Smooth muscle cell (in vitro differentiated cells): ENCODE results near the gene DOCK4. TPM values are rescaled to one million over a fixed set of nuclear protein-coding genes. Genes with fewer than 3 reads are reported as not detected.

Source experiments
- DNase-seq: peaks from one replicate; lab custom pipeline; 2025; ENCODE audit not compliant: unreplicated experiment; lab: John Stamatoyannopoulos, UW
- H2AFZ ChIP-seq: fragments of 200-600 bp; sonication (generic); 2 replicates; pipeline ENCODE4 v1.6.0; 2016; ENCODE audit warnings: antibody characterized with exemption, low read depth, mild to moderate bottlenecking
- H3F3A ChIP-seq: fragments of 200-600 bp; sonication (generic); 2 replicates; pipeline ENCODE4 v1.6.0; 2017; ENCODE audit warnings: antibody characterized with exemption, low read depth
- H3K27ac ChIP-seq: fragments of 200-600 bp; sonication (generic); 2 replicates; pipeline ENCODE4 v1.5.1; 2016; ENCODE audit warnings: low read depth, mild to moderate bottlenecking
- H3K27me3 ChIP-seq: fragments of 200-600 bp; sonication (generic); 2 replicates; pipeline ENCODE4 v1.6.1; 2016; ENCODE audit warnings: low read depth, mild to moderate bottlenecking
- H3K36me3 ChIP-seq: fragments of 200-600 bp; sonication (generic); 2 replicates; pipeline ENCODE4 v1.5.1; 2016; ENCODE audit warnings: low read depth
- H3K4me1 ChIP-seq: fragments of 200-600 bp; sonication (generic); 2 replicates; pipeline ENCODE4 v1.5.1; 2016; ENCODE audit warnings: low read depth
- H3K4me2 ChIP-seq: fragments of 200-600 bp; sonication (generic); 2 replicates; pipeline ENCODE4 v1.6.0; 2016; ENCODE audit warnings: mild to moderate bottlenecking
- H3K4me3 ChIP-seq: fragments of 200-600 bp; sonication (generic); 2 replicates; pipeline ENCODE4 v1.5.1; 2016; ENCODE audit warnings: mild to moderate bottlenecking
- H3K79me2 ChIP-seq: fragments of 200-600 bp; sonication (generic); 2 replicates; pipeline ENCODE4 v1.6.0; 2016; ENCODE audit warnings: low read depth, mild to moderate bottlenecking
- H3K9ac ChIP-seq: fragments of 200-600 bp; sonication (generic); 2 replicates; pipeline ENCODE4 v1.6.0; 2016; ENCODE audit warnings: low read depth
- H3K9me3 ChIP-seq: fragments of 200-600 bp; sonication (generic); replicated peaks from 2 replicates; pipeline ENCODE4 v1.5.1; 2016; ENCODE audit warnings: low read depth
- H4K20me1 ChIP-seq: fragments of 200-600 bp; sonication (generic); 2 replicates; pipeline ENCODE4 v1.6.0; 2016; ENCODE audit warnings: low read depth
- WGBS: methylation state at CpG from one replicate; pipeline ENCODE4 v1.1.7; 2016; ENCODE audit warnings: low lambda C conversion rate; 5-methylcytosine and 5-hydroxymethylcytosine counted together
- polyA plus RNA-seq: library from polyadenylated mRNA; unstranded; fragments of >200 nt; fragmentation: Nextera tagmentation; extraction: Ambion mirVana; gene quantifications from 2 replicates; pipeline ENCODE4 v1.2.1, GENCODE V29; 2016
- total RNA-seq: library from RNA; depleted of rRNA; stranded (reverse); fragments of >200 nt; gene quantifications from 2 replicates; pipeline ENCODE4 v1.2.3, GENCODE V29; 2014
- TF ChIP-seq, protein P1 (sequence below): fragments of 200-600 bp; sonication (generic); IDR thresholded peaks from 2 replicates; pipeline ENCODE4 v1.5.1; 2017; ENCODE audit warnings: borderline replicate concordance, mild to moderate bottlenecking, antibody characterized with exemption; ENCODE audit not compliant: insufficient read depth, poor library complexity, severe bottlenecking

The DOCK4 gene
- total and polyA plus RNA-seq, 2 experiments from 2014 or later: 7.4 to 20.5 TPM

DNA sequence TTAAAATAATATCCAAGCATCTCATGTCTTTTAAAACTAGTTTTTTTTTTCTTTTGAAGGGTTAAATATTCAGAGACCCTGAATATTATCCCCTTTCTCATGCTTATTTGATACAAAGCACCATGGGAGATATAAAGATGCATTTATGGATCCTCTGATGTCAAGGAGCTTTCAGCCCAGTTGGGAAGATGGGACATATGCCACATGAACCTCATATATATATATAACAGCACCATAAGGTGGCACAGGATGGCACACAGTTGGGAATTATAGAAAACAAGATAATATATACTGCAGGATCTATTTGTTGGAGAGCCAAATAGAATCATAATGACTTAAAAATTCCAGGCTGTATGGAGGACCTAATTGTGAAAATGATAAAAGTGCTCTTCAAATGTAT is 458.5 kb downstream of the DOCK4 start:
- Histone ChIP-seq H4K20me1 (no peaks in the 10 kb centered on the region), H2AFZ (no peak overlapping the region), H3K79me2 (no peaks in the 10 kb centered on the region)

GRCh38 chr7:111746950-111747349 is 459.2 kb downstream of the DOCK4 start:
- H3K4me2 ChIP-seq: no peak overlapping the region
- no peak overlapping the region for H3K9ac ChIP-seq
- H3K36me3 ChIP-seq: no peaks in the 10 kb centered on the region
- no peak overlapping the region for H2AFZ ChIP-seq
- no peaks in the 10 kb centered on the region for H3K79me2 ChIP-seq
- H3K9me3 ChIP-seq: no peaks in the 10 kb centered on the region
- DNase-seq: no peak
- WGBS: 95% methylated on average over 4 of the region's 4 CpGs
- no peaks in the 10 kb centered on the region for H4K20me1 ChIP-seq
- H3F3A ChIP-seq: no peaks in the 10 kb centered on the region
- H3K27ac ChIP-seq: no peak overlapping the region
- H3K4me3 ChIP-seq: no peak overlapping the region
- TF ChIP-seq, protein P1, sequence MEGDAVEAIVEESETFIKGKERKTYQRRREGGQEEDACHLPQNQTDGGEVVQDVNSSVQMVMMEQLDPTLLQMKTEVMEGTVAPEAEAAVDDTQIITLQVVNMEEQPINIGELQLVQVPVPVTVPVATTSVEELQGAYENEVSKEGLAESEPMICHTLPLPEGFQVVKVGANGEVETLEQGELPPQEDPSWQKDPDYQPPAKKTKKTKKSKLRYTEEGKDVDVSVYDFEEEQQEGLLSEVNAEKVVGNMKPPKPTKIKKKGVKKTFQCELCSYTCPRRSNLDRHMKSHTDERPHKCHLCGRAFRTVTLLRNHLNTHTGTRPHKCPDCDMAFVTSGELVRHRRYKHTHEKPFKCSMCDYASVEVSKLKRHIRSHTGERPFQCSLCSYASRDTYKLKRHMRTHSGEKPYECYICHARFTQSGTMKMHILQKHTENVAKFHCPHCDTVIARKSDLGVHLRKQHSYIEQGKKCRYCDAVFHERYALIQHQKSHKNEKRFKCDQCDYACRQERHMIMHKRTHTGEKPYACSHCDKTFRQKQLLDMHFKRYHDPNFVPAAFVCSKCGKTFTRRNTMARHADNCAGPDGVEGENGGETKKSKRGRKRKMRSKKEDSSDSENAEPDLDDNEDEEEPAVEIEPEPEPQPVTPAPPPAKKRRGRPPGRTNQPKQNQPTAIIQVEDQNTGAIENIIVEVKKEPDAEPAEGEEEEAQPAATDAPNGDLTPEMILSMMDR: no peak
- no peaks in the 10 kb centered on the region for H3K27me3 ChIP-seq
- no peaks in the 10 kb centered on the region for H3K4me1 ChIP-seq

More for the DNA sequence above, 458.5 kb downstream of the DOCK4 start:
- Histone ChIP-seq H3K9ac (no peak overlapping the region), H3K4me2 (no peak overlapping the region), H3K36me3 (no peaks in the 10 kb centered on the region), H3F3A (no peaks in the 10 kb centered on the region), H3K27ac (no peak overlapping the region), H3K4me1 (no peaks in the 10 kb centered on the region), H3K9me3 (no peaks in the 10 kb centered on the region), H3K27me3 (no peaks in the 10 kb centered on the region), H3K4me3 (no peak overlapping the region)
- TF ChIP-seq, protein P1: no peak
- no peak for DNase-seq

- H3K36me3 ChIP-seq: no peaks in the 10 kb centered on the region
Measured at GRCh38 chr7:111744501-111745155, 461.6 kb downstream of the DOCK4 start.

More at GRCh38 chr7:111744501-111745155, 461.6 kb downstream of the DOCK4 start:
- DNase-seq: no peak
- no peak overlapping the region for H3K4me3 ChIP-seq
- WGBS: 67% methylated on average over 2 of the region's 2 CpGs
- no peaks in the 10 kb centered on the region for H3K9me3 ChIP-seq
- H3K9ac ChIP-seq: no peak overlapping the region
- H3K4me2 ChIP-seq: no peak overlapping the region
- H4K20me1 ChIP-seq: no peaks in the 10 kb centered on the region
- H2AFZ ChIP-seq: no peak overlapping the region
- no peaks in the 10 kb centered on the region for H3K79me2 ChIP-seq
- H3F3A ChIP-seq: no peaks in the 10 kb centered on the region
- H3K4me1 ChIP-seq: no peaks in the 10 kb centered on the region
- H3K27ac ChIP-seq: peak overlapping the region; percentile 66
- H3K27me3 ChIP-seq: no peaks in the 10 kb centered on the region
- TF ChIP-seq, protein P1: no peak
